SK-N-SH (cell line): ENCODE measurements around the gene ZNF189. TPM values are rescaled to one million over a fixed set of nuclear protein-coding genes. Genes with fewer than 3 reads are reported as not detected.

Source experiments
- CTCF ChIA-PET: fragments of 300-600, 350-600 bp; formaldehyde crosslinking; extraction: SDS; loops from one replicate; lab custom pipeline; 2021; lab: Yijun Ruan, JAX
- POLR2A ChIA-PET: fragments of 350-600 bp; sonication (Branson Sonifier 250); formaldehyde crosslinking; extraction: SDS; loops from one replicate; lab custom pipeline; 2020; ENCODE audit warnings: antibody characterized with exemption, inconsistent platforms; lab: Yijun Ruan, JAX
- DNase-seq: peaks from one replicate; pipeline ENCODE4 v3.0.0; 2012
- H2AFZ ChIP-seq: fragments of 200-600 bp; sonication (generic); 2 replicates; pipeline ENCODE4 v1.8.1; 2016; ENCODE audit warnings: antibody characterized with exemption, mild to moderate bottlenecking, low read depth
- H3F3A ChIP-seq: fragments of 200-600 bp; sonication (generic); replicated peaks from 2 replicates; pipeline ENCODE3; 2016; ENCODE audit warnings: antibody characterized with exemption, mild to moderate bottlenecking; ENCODE audit not compliant: insufficient read depth
- H3K27ac ChIP-seq, 2 experiments: fragments of 200-500 bp in 1 of 2; fragments of 200-600 bp in 1 of 2; sonication (Bioruptor generic) in 1 of 2; sonication (generic), shearing (Covaris generic) in 1 of 2; 2 replicates each; pipeline versions ENCODE4 v1.5.1 to v1.6.1; 2014 to 2016; ENCODE audit warnings: low read depth in 2 of 2, inconsistent platforms in 1 of 2, low read length in 1 of 2, mild to moderate bottlenecking in 1 of 2, mixed read lengths in 1 of 2
- H3K27me3 ChIP-seq: fragments of 200-600 bp; sonication (generic), shearing (Covaris generic); 2 replicates; pipeline ENCODE4 v1.6.1; 2016; ENCODE audit warnings: mixed run types; ENCODE audit not compliant: insufficient read depth
- H3K36me3 ChIP-seq, 2 experiments: fragments of 200-500 bp in 1 of 2; fragments of 200-600 bp in 1 of 2; sonication (Bioruptor generic) in 1 of 2; sonication (generic) in 1 of 2; replicated peaks in 1 of 2; 2 replicates each; pipeline versions ENCODE3 to v1.5.1; 2014 to 2016; ENCODE audit warnings: low read length in 1 of 2, mild to moderate bottlenecking in 1 of 2; ENCODE audit not compliant: insufficient read depth in 2 of 2, control insufficient read depth in 1 of 2
- H3K4me1 ChIP-seq, 2 experiments: fragments of 200-500 bp in 1 of 2; fragments of 200-600 bp in 1 of 2; sonication (Bioruptor generic) in 1 of 2; sonication (generic), shearing (Covaris generic) in 1 of 2; 2 replicates each; pipeline versions ENCODE4 v1.5.1 to v1.6.1; 2014 to 2016; ENCODE audit warnings: low read depth in 1 of 2, low read length in 1 of 2, mixed run types in 1 of 2; ENCODE audit not compliant: insufficient read depth in 2 of 2, control insufficient read depth in 1 of 2
- H3K4me2 ChIP-seq: fragments of 200-600 bp; sonication (generic), shearing (Covaris generic); 2 replicates; pipeline ENCODE4 v1.6.1; 2017; ENCODE audit warnings: mixed run types
- H3K4me3 ChIP-seq, 2 experiments: fragments of 200-500 bp in 1 of 2; fragments of 200-600 bp in 1 of 2; sonication (Bioruptor generic) in 1 of 2; sonication (generic), shearing (Covaris generic) in 1 of 2; 2 replicates each; pipeline versions ENCODE4 v1.5.1 to v1.8.1; 2014 to 2016; ENCODE audit warnings: low read depth in 2 of 2, inconsistent platforms in 1 of 2, low read length in 1 of 2, mild to moderate bottlenecking in 1 of 2, mixed read lengths in 1 of 2, moderate library complexity in 1 of 2
- H3K79me2 ChIP-seq: fragments of 200-600 bp; sonication (generic); 2 replicates; pipeline ENCODE4 v1.8.1; 2017; ENCODE audit warnings: mild to moderate bottlenecking; ENCODE audit not compliant: insufficient read depth
- H3K9ac ChIP-seq: fragments of 200-600 bp; sonication (generic); 2 replicates; pipeline ENCODE4 v1.6.1; 2017; ENCODE audit warnings: mixed run types
- H3K9me2 ChIP-seq: fragments of 200-600 bp; sonication (generic); 2 replicates; pipeline ENCODE4 v1.6.1; 2017; ENCODE audit warnings: mixed run types
- H3K9me3 ChIP-seq: fragments of 200-600 bp; sonication (generic); 2 replicates; pipeline ENCODE4 v1.6.1; 2017; ENCODE audit warnings: mixed run types, mild to moderate bottlenecking, moderate library complexity
- H4K20me1 ChIP-seq: fragments of 200-600 bp; sonication (generic); 2 replicates; pipeline ENCODE4 v1.6.1; 2017; ENCODE audit warnings: mild to moderate bottlenecking, mixed run types; ENCODE audit not compliant: insufficient read depth
- CHD2 ChIP-seq: fragments of 150-350 bp; IDR thresholded peaks from 2 replicates; pipeline ENCODE4 v1.6.1; 2018; ENCODE audit warnings: low read length; ENCODE audit not compliant: partially characterized antibody
- ELF1 ChIP-seq: IDR thresholded peaks from 2 replicates; pipeline ENCODE4 v1.4.0; 2012
- EP300 ChIP-seq, 2 experiments: IDR thresholded peaks; 2 replicates each; pipeline versions ENCODE4 v1.4.0 to v1.6.1; 2012; ENCODE audit warnings: borderline replicate concordance in 1 of 2, low read depth in 1 of 2, low read length in 1 of 2
- EZH2phosphoT487 ChIP-seq: fragments of 200-600 bp; sonication (generic); IDR thresholded peaks from 2 replicates; pipeline ENCODE4 v1.6.1; 2017; ENCODE audit warnings: low read depth, mixed run types, mild to moderate bottlenecking, antibody characterized with exemption, moderate library complexity, borderline replicate concordance
- FOXJ3 ChIP-seq: sonication (generic); formaldehyde crosslinking; IDR thresholded peaks from 2 replicates; pipeline ENCODE4 v1.5.1; 2020; ENCODE audit warnings: mild to moderate bottlenecking, missing genetic modification reagents
- GATA2 ChIP-seq: sonication (generic); formaldehyde crosslinking; IDR thresholded peaks from 2 replicates; pipeline ENCODE4 v1.5.0; 2020; ENCODE audit warnings: mild to moderate bottlenecking, missing genetic modification reagents
- MEF2A ChIP-seq: IDR thresholded peaks from 2 replicates; pipeline ENCODE4 v1.4.0; 2012; ENCODE audit warnings: low read depth, borderline replicate concordance
- NRF1 ChIP-seq: IDR thresholded peaks from 2 replicates; pipeline ENCODE4 v1.6.1; 2012; ENCODE audit warnings: low read depth, mild to moderate bottlenecking, low read length
- RXRA ChIP-seq: IDR thresholded peaks from 2 replicates; pipeline ENCODE4 v1.4.0; 2012; ENCODE audit warnings: low read depth, mild to moderate bottlenecking, borderline replicate concordance
- TAF1 ChIP-seq: IDR thresholded peaks from 2 replicates; pipeline ENCODE4 v1.6.1; 2012; ENCODE audit warnings: low read depth, mild to moderate bottlenecking, low read length, moderate library complexity, borderline replicate concordance
- TCF12 ChIP-seq: IDR thresholded peaks from 2 replicates; pipeline ENCODE4 v1.4.0; 2012
- YY1 ChIP-seq: IDR thresholded peaks from 2 replicates; pipeline ENCODE4 v1.4.0; 2012; ENCODE audit warnings: low read depth, mild to moderate bottlenecking
- WGBS: methylation state at CpG from one replicate; pipeline ENCODE4 v1.1.6; 2017; ENCODE audit warnings: low lambda C conversion rate; 5-methylcytosine and 5-hydroxymethylcytosine counted together
- polyA plus RNA-seq, 3 experiments: library from polyadenylated mRNA; depleted of rRNA; stranded (reverse); fragments of >200 nt; gene quantifications; 2 replicates each; pipeline ENCODE4 v1.2.3, GENCODE V29; 2012
- TF ChIP-seq, protein P1 (sequence below): IDR thresholded peaks from 2 replicates; pipeline ENCODE4 v1.4.0; 2012; ENCODE audit warnings: low read depth
- TF ChIP-seq, protein P2 (sequence below): fragments of 200-600 bp; sonication (generic); IDR thresholded peaks from 2 replicates; pipeline ENCODE4 v1.6.1; 2017; ENCODE audit warnings: antibody characterized with exemption, mild to moderate bottlenecking, moderate library complexity
- TF ChIP-seq, protein P3 (sequence below): IDR thresholded peaks from 2 replicates; pipeline ENCODE4 v1.6.1; 2012; ENCODE audit warnings: mild to moderate bottlenecking, low read depth, low read length, moderate library complexity
- TF ChIP-seq, protein P4 (sequence below): fragments of 150-350 bp; IDR thresholded peaks from 2 replicates; pipeline ENCODE4 v1.6.1; 2017; ENCODE audit warnings: antibody characterized with exemption, low read length, low read depth, borderline replicate concordance

The ZNF189 gene
- polyA plus RNA-seq, 1 of the 3 experiments (the other 2 are of a cell fraction), result 2.9 TPM

DNA sequence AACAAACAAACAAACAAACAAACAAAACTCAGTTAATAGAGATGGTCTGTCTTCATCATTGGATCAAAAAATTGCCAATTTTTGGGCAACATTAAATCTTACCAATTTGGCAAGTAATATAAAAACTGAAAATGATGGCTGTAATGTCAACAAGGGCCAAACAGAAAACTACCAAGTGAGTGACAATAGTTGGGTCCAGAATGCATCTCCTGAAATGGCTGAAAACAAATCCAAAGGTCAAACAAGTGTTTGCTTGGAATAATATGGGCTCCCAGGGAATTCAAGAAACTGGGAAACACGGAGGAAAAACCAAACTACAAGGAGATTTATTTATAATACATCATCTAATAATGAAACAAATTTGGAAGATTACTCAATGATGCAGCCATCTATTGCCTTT is 39.0 kb upstream of the ZNF189 start:
- Histone ChIP-seq H3K9me3 (no peaks in the 10 kb centered on the region), H3F3A (no peaks in the 10 kb centered on the region), H3K36me3 (no peaks in the 10 kb centered on the region), H4K20me1 (no peaks in the 10 kb centered on the region), H3K79me2 (no peaks in the 10 kb centered on the region), H3K27me3 (no peaks in the 10 kb centered on the region), H2AFZ (no peak overlapping the region), H3K4me2 (no peak overlapping the region), H3K9me2 (no peaks in the 10 kb centered on the region), H3K27ac (no peak overlapping the region), H3K4me3 (no peak overlapping the region), H3K4me1 (no peaks in the 10 kb centered on the region), H3K9ac (no peak overlapping the region)
- DNase-seq, result no peak
- no peak for TF ChIP-seq YY1
- TF ChIP-seq RXRA, result no peak
- TF ChIP-seq NRF1, result no peak
- ChIA-PET POLR2A (no interaction called here), CTCF (no interaction called here)
- 6% methylated on average over 1 of the region's 1 CpG for WGBS

DNA sequence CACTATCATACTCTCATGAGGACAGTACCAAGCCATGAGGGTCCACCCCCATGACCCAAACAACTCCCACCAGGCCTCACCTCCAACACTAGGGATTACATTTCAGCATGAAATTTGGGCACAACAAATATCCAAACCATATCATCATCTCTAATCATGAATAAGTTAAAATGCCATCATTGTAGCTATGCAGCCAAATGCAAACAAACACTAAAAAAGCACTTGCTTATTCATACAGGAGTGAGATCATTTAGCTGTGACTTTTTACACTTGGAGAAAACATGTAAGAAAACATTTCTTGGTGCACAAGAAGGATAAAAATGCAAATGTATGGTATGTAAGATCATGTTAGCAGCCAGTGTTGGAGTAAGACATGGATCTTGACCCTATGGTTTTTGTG is 38.0 kb upstream of the ZNF189 start:
- TF ChIP-seq ELF1 (no peak), CHD2 (no peak), EP300 (IDR thresholded peaks at IDR 0.05; ENCODE audit: borderline replicate concordance in 1 of 2, low read depth in 1 of 2, low read length in 1 of 2) (no peak), MEF2A (no peak), EZH2phosphoT487 (no peak), TCF12 (no peak), FOXJ3 (no peak), TAF1 (no peak), GATA2 (CRISPR knock-in tag) (no peak)
- TF ChIP-seq, protein P1, sequence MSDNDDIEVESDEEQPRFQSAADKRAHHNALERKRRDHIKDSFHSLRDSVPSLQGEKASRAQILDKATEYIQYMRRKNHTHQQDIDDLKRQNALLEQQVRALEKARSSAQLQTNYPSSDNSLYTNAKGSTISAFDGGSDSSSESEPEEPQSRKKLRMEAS, result no peak
- TF ChIP-seq, protein P2, sequence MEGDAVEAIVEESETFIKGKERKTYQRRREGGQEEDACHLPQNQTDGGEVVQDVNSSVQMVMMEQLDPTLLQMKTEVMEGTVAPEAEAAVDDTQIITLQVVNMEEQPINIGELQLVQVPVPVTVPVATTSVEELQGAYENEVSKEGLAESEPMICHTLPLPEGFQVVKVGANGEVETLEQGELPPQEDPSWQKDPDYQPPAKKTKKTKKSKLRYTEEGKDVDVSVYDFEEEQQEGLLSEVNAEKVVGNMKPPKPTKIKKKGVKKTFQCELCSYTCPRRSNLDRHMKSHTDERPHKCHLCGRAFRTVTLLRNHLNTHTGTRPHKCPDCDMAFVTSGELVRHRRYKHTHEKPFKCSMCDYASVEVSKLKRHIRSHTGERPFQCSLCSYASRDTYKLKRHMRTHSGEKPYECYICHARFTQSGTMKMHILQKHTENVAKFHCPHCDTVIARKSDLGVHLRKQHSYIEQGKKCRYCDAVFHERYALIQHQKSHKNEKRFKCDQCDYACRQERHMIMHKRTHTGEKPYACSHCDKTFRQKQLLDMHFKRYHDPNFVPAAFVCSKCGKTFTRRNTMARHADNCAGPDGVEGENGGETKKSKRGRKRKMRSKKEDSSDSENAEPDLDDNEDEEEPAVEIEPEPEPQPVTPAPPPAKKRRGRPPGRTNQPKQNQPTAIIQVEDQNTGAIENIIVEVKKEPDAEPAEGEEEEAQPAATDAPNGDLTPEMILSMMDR, result no peak
- TF ChIP-seq, protein P3, sequence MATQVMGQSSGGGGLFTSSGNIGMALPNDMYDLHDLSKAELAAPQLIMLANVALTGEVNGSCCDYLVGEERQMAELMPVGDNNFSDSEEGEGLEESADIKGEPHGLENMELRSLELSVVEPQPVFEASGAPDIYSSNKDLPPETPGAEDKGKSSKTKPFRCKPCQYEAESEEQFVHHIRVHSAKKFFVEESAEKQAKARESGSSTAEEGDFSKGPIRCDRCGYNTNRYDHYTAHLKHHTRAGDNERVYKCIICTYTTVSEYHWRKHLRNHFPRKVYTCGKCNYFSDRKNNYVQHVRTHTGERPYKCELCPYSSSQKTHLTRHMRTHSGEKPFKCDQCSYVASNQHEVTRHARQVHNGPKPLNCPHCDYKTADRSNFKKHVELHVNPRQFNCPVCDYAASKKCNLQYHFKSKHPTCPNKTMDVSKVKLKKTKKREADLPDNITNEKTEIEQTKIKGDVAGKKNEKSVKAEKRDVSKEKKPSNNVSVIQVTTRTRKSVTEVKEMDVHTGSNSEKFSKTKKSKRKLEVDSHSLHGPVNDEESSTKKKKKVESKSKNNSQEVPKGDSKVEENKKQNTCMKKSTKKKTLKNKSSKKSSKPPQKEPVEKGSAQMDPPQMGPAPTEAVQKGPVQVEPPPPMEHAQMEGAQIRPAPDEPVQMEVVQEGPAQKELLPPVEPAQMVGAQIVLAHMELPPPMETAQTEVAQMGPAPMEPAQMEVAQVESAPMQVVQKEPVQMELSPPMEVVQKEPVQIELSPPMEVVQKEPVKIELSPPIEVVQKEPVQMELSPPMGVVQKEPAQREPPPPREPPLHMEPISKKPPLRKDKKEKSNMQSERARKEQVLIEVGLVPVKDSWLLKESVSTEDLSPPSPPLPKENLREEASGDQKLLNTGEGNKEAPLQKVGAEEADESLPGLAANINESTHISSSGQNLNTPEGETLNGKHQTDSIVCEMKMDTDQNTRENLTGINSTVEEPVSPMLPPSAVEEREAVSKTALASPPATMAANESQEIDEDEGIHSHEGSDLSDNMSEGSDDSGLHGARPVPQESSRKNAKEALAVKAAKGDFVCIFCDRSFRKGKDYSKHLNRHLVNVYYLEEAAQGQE, result no peak
- TF ChIP-seq, protein P4, sequence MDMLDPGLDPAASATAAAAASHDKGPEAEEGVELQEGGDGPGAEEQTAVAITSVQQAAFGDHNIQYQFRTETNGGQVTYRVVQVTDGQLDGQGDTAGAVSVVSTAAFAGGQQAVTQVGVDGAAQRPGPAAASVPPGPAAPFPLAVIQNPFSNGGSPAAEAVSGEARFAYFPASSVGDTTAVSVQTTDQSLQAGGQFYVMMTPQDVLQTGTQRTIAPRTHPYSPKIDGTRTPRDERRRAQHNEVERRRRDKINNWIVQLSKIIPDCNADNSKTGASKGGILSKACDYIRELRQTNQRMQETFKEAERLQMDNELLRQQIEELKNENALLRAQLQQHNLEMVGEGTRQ, result no peak
- H3K4me1 ChIP-seq, result no peaks in the 10 kb centered on the region
- H3K4me3 ChIP-seq, result no peak overlapping the region
- ChIA-PET CTCF (no interaction called here), POLR2A (no interaction called here)
- no peaks in the 10 kb centered on the region for H3K79me2 ChIP-seq
- H3K27me3 ChIP-seq, result no peaks in the 10 kb centered on the region
- no peak overlapping the region for H2AFZ ChIP-seq
- H3K9ac ChIP-seq, result no peak overlapping the region
- no peaks in the 10 kb centered on the region for H3K36me3 ChIP-seq
- H3K9me2 ChIP-seq, result no peaks in the 10 kb centered on the region; the same call in 1 of the 2 replicates
- H3F3A ChIP-seq, result no peaks in the 10 kb centered on the region
- no peak overlapping the region for H3K27ac ChIP-seq
- no peak for DNase-seq
- H3K4me2 ChIP-seq, result no peak overlapping the region
- H4K20me1 ChIP-seq, result no peaks in the 10 kb centered on the region
- H3K9me3 ChIP-seq, result no peaks in the 10 kb centered on the region
